SIG-M5 treated with dmso at 0.1 percent for 504 hours (cell line): Measurements from ENCODE around the gene UNC79.

Source experiments
- DNase-seq: peaks from one replicate; lab custom pipeline; 2025; ENCODE audit not compliant: unreplicated experiment; lab: John Stamatoyannopoulos, UW

The UNC79 gene

GRCh38 chr14:93544212-93544611 is 113.5 kb downstream of the UNC79 start:
- DNase-seq = no peak

GRCh38 chr14:93546642-93547041 is 115.9 kb downstream of the UNC79 start:
- DNase-seq = no peak

- DNase-seq = no peak
Observed at GRCh38 chr14:93548102-93548843, 117.5 kb downstream of the UNC79 start.

- DNase-seq = peak; percentile 12
Observed at GRCh38 chr14:93549595-93549994, 118.9 kb downstream of the UNC79 start.

GRCh38 chr14:93564918-93565317 is 134.2 kb downstream of the UNC79 start:
- no peak for DNase-seq

GRCh38 chr14:93566065-93566693 is 135.4 kb downstream of the UNC79 start:
- DNase-seq = no peak

- DNase-seq = no peak
Observed at GRCh38 chr14:93571275-93571674, 140.5 kb downstream of the UNC79 start.

GRCh38 chr14:93579178-93579577 is 148.4 kb downstream of the UNC79 start:
- DNase-seq = no peak

- DNase-seq = no peak
Observed at GRCh38 chr14:93582516-93582915, 151.8 kb downstream of the UNC79 start.

- no peak for DNase-seq
Observed at GRCh38 chr14:93587330-93587729, 156.6 kb downstream of the UNC79 start.

- no peak for DNase-seq
Observed at GRCh38 chr14:93591506-93591905, 160.8 kb downstream of the UNC79 start.

GRCh38 chr14:93592786-93593185 is 162.0 kb downstream of the UNC79 start:
- DNase-seq = no peak

GRCh38 chr14:93606091-93606490 is 175.4 kb downstream of the UNC79 start:
- no peak for DNase-seq

GRCh38 chr14:93619176-93619793 is 188.5 kb downstream of the UNC79 start:
- peak; percentile 52 for DNase-seq

- no peak for DNase-seq
Observed at GRCh38 chr14:93628048-93628447, 197.3 kb downstream of the UNC79 start.

GRCh38 chr14:93629643-93630042 is 198.9 kb downstream of the UNC79 start:
- DNase-seq = no peak

- DNase-seq = no peak
Observed at GRCh38 chr14:93638790-93639189, 208.1 kb downstream of the UNC79 start.

GRCh38 chr14:93643127-93643526 is 212.4 kb downstream of the UNC79 start:
- DNase-seq = no peak

GRCh38 chr14:93643676-93644075 is 212.9 kb downstream of the UNC79 start:
- no peak for DNase-seq

GRCh38 chr14:93645200-93645599 is 214.5 kb downstream of the UNC79 start:
- DNase-seq = no peak

GRCh38 chr14:93648440-93649168 is 217.9 kb downstream of the UNC79 start:
- DNase-seq = peak; percentile 49

- no peak for DNase-seq
Observed at GRCh38 chr14:93654599-93654998, 223.9 kb downstream of the UNC79 start.
